ENCODE measurements around the gene HUWE1.

The HUWE1 gene

DNA sequence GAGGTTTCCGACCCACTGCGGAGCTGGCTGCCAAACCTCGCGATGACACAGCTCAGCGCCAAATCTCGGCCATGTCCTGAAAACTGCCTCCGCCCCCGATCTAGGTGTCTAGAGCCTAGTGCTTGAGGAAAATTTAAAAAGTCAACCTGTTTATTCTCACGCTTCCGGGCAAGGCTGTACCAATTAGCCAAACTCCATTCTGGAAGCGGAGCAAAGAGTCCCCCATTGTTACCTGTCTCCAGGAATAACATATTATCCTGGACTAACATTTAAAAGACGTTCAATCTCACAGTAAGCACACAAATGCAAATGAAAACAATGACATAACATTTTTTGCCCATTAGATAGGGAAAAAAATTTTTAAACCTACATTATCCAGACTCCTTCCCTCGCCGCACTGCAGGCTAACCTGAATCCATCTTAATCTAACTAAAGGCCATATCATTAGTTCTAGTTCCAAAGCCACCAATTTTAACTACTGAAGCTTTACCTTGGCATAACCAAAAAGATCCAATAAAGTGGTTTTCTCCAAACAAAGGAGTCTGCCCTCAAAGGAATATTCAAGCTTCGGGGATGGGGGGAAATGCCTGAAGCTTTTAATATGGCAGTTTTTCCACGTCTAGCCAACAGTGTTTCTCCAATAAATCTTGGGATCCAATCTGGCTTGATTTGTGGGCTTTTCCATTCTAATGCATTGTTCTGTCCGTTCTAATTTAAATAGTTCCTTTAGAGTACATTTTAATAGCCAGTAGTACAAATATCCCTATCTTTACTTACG, 1.9 kb downstream of the HUWE1 start:
- no peak for DNase-seq (ENCODE audit: low read depth, low spot score)

- peak; percentile 74 for DNase-seq (ENCODE audit: low read depth, low spot score)
These were observed 2.7 kb downstream of the HUWE1 start for GRCh38 chrX:53683556-53684414.

DNA sequence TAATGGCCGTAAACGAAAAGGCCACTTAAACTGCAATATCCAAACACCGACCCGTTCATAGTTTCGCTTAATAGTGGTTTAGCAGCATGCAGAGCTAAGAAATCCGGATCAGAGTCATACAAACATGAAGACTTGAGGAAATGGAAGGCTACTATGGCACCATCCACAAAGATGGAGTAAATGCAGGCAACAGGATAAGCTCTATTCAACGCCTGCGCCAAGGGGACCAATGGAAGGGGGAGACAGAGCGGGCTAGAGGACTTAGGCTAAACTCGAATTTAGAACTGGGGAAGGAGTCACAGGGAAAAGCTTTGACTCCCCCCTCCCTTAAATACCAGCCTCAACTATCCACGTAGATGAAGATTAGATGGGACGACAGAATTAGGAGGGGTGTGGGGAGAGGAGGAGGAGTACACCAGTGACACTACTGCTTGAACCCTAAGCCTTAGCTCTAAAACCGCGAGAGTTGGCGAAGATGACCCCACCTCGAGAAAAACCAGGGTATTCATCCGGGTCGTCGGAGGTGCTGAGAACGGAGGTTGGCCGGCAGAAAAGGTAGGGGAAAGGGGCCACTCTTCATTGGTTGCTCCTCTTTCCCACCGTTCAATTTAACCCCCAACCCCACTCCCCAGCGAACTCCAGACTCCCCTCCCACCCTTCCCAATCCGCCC, 3.5 kb downstream of the HUWE1 start:
- DNase-seq (ENCODE audit: low read depth, low spot score) = no peak

DNA sequence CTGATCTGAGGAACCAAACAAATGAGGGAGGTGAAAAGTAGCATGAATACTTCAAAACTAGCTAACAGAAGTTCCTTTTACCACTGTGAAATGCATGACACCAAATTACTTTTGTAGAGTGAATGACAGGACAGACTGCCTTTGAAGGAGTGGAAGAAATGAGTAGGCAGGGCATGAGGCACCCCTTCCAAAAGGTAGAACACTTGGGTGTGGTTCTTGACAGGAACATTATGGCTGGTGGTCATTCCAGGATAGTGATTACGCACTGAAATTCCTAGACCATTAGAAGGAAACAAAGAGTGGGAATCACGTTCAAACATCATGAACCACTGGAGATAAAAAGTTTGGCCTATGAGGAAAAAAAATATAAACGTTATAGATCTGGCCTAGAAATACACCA, 4.9 kb downstream of the HUWE1 start:
- no peak for DNase-seq (ENCODE audit: low read depth, low spot score)

GRCh38 chrX:53678667-53679066, 7.9 kb downstream of the HUWE1 start:
- DNase-seq (ENCODE audit: low read depth, low spot score) = no peak

GRCh38 chrX:53677286-53677685, 9.2 kb downstream of the HUWE1 start:
- no peak for DNase-seq (ENCODE audit: low read depth, low spot score)

GRCh38 chrX:53674581-53674980, 11.9 kb downstream of the HUWE1 start:
- no peak for DNase-seq (ENCODE audit: low read depth, low spot score)

DNA sequence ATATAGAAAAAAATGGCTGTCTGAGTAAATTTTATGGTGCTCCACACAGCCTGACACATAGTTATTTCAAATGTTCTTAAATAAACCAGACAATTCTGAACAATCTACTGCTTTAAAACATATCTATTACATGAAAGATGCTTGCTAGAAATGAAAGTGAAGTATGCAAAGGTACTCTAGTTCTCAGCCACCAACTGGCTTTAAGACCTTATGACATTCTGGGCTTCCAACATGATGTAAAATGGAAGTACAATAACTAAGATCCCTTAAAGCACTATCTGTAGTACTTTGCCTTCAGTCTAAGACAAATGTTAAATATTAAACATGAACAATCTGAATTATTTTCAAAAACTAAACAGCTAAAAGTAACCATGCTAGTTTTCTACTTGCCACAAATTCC, 17.3 kb downstream of the HUWE1 start:
- no peak for DNase-seq (ENCODE audit: low read depth, low spot score)

DNA sequence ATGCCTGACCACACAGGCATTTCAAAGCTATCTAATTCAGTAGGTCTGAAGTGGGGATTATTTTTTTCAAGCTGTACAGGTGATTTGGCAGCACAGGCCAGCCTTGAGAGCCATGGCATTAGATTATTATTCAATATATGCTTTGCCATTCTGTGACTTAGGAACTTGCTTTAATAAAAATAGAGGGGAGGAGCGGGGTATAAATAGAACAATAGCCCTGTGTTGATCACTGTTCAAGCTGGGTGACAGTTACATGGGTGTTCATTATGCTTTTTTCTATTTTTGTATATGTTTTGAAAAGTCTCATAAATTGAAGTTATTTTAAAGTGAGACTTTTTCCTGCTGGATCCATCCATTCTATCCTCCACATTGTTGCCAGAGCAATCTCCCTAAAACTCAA, 20.3 kb downstream of the HUWE1 start:
- DNase-seq (ENCODE audit: low read depth, low spot score) = no peak

DNA sequence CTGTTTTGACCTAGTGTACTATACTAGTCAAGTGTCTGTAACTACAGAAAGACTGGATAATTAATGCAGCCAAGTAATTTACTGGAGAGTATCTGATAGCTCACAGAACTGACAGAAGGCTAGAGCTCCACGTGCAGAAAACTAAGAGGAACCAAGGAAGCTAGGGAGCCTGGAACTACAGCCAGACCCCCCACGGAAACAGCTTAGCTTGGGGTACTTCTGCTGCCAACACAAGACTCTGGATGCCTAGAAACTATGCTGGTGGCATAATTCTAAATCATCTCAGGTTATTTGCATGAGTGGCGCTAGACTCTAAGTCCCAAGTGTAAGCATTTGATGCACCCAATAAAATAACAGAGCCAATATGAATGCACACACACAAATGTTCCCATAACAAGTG, 26.5 kb downstream of the HUWE1 start:
- DNase-seq (ENCODE audit: low read depth, low spot score) = no peak

- DNase-seq (ENCODE audit: low read depth, low spot score) = no peak
These were observed 27.5 kb downstream of the HUWE1 start for GRCh38 chrX:53659039-53659438.

DNA sequence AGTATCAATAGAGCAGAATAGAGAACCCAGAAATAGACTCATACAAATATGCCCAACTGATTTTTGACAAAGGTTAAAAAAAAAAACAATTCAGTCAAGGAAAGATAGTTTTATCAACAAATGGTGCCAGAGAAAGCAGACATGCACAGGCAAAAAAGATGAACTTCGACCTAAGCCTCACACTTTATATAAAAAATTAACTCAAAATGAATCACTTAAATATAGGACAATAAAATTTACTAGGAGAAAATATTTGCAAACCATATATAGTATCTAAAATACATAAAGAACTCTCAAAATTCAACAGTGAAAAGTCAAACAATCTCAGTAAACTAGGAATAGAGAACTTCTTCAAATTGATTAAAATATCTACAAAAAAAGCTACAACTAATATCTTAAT, 29.7 kb downstream of the HUWE1 start:
- no peak for DNase-seq (ENCODE audit: low read depth, low spot score)

DNA sequence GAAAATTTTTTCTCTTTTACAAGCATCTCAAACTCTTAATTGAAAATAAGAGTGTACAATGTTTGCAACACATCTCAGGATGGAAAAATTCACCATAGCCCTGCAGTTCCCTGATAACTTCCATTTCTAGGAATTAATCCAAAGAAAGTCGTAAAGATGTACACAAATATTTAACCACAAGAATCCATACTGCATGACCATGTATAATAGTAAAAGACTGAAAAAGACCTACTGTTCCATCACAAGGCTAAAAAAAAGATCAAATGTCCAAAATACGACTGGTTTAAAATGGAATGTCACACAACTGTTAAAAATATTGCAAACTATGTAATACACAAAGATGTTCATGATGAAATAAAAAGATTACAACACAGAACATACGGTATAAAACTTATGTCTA, 32.1 kb downstream of the HUWE1 start:
- DNase-seq (ENCODE audit: low read depth, low spot score) = no peak

DNA sequence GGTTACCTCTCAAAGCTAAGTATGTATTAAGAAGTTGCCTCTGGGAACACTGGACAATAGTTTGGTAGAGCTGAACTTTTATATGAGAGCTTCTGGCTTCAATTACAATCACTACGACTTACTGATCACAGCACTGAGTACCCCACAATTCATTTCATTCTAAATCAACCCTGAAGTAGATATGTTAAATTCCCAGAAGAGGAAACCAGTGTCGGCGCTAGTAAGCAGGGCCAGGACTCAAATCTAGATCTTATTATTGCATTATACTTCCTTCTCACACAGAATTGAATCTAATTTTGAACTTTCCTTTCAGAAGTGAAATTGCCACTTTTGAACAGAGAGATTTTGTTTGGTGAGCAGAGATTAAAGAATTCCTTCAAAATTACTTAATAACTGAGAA, 41.8 kb downstream of the HUWE1 start:
- no peak for DNase-seq (ENCODE audit: low read depth, low spot score)

GRCh38 chrX:53642337-53642736, 44.2 kb downstream of the HUWE1 start:
- no peak for DNase-seq (ENCODE audit: low read depth, low spot score)

GRCh38 chrX:53639257-53639656, 47.3 kb downstream of the HUWE1 start:
- no peak for DNase-seq (ENCODE audit: low read depth, low spot score)

- no peak for DNase-seq (ENCODE audit: low read depth, low spot score)
These were observed 49.0 kb downstream of the HUWE1 start for GRCh38 chrX:53637479-53637878.

DNA sequence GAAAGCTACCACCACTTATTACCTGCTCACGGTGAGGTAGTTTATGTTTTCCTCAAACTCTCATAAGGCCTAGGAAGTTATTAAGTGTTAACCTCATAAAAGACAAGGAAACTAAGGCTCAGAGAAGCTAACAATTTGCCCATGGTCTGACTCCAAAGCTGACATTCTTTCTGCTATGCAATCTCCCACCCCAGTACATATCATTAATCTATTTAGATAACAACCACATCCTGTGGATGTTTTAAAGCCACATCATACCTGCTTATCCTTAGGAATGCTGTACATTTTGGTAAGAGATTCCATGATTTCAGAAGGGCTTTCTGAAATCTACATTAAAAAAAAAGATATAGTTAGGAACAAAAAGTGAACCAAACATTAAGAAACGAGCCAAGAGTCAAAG, 55.4 kb downstream of the HUWE1 start:
- DNase-seq (ENCODE audit: low read depth, low spot score) = no peak

GRCh38 chrX:53630261-53630660, 56.3 kb downstream of the HUWE1 start:
- DNase-seq (ENCODE audit: low read depth, low spot score) = no peak

DNA sequence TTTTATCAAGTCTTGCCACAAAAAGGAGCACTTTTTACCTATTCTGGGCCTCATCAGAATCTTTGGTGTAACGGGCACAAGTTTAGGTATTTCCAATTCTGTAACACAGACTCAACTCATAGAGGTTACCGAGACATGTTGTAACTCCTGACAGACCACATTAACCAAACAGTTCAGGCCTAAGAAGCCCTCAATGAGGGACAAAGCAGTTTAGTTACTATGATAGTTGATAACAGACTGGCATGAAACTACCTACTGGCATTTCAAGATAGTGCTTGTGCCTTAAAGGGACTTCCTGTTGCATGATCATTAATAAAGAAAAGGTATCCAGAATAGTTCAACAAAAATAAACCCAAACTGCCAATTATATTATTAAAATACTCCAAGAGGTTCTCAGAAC, 64.1 kb downstream of the HUWE1 start:
- DNase-seq (ENCODE audit: low read depth, low spot score) = no peak

- no peak for DNase-seq (ENCODE audit: low read depth, low spot score)
These were observed 65.0 kb downstream of the HUWE1 start for GRCh38 chrX:53621418-53621986.

- no peak for DNase-seq (ENCODE audit: low read depth, low spot score)
These were observed 69.6 kb downstream of the HUWE1 start for GRCh38 chrX:53616946-53617345.

Data from activated naive CD8-positive, alpha-beta T cell treated with anti-CD3 and anti-CD28 coated beads, Interleukin-2, amount 50 U/mL, for 16 hours (primary cell).